HG02623 (cell line): ENCODE data around the gene MAPK1.
"Not testable (repeated sequence)": the region's sequence is repeated elsewhere in the genome, so short reads cannot be mapped to it uniquely, and the experiment has no call there.

Experiments used
- ATAC-seq: cut with Tn5 transposase; IDR thresholded peaks from one replicate; pipeline ENCODE4 v1.9.1; 2021; ENCODE audit warnings: moderate library complexity; ENCODE audit not compliant: unreplicated experiment

MAPK1 gene

GRCh38 chr22:21849489-21849888 is 18.0 kb downstream of the MAPK1 start:
- ATAC-seq: no peak

- not testable (repeated sequence) for ATAC-seq
Measured at GRCh38 chr22:21848057-21848456, 19.4 kb downstream of the MAPK1 start.

- ATAC-seq: no peak
Measured at GRCh38 chr22:21845558-21846453, 21.6 kb downstream of the MAPK1 start.

GRCh38 chr22:21842946-21843345 is 24.5 kb downstream of the MAPK1 start:
- ATAC-seq: no peak

- no peak for ATAC-seq
Measured at GRCh38 chr22:21841422-21841821, 26.0 kb downstream of the MAPK1 start.

GRCh38 chr22:21840236-21840823 is 27.1 kb downstream of the MAPK1 start:
- no peak for ATAC-seq

GRCh38 chr22:21839765-21840140 is 27.7 kb downstream of the MAPK1 start:
- ATAC-seq: no peak

GRCh38 chr22:21839104-21839764 is 28.2 kb downstream of the MAPK1 start:
- ATAC-seq: not testable (repeated sequence)

- no peak for ATAC-seq
Measured at GRCh38 chr22:21837248-21837979, 30.0 kb downstream of the MAPK1 start.

GRCh38 chr22:21836486-21836885 is 31.0 kb downstream of the MAPK1 start:
- ATAC-seq: not testable (repeated sequence)

- ATAC-seq: no peak
Measured at GRCh38 chr22:21835378-21835777, 32.1 kb downstream of the MAPK1 start.

- no peak for ATAC-seq
Measured at GRCh38 chr22:21834869-21835268, 32.6 kb downstream of the MAPK1 start.

- ATAC-seq: no peak
Measured at GRCh38 chr22:21832291-21833290, 34.9 kb downstream of the MAPK1 start.

GRCh38 chr22:21829523-21829922 is 37.9 kb downstream of the MAPK1 start:
- no peak for ATAC-seq

- ATAC-seq: no peak
Measured at GRCh38 chr22:21828268-21828638, 39.2 kb downstream of the MAPK1 start.

- ATAC-seq: no peak
Measured at GRCh38 chr22:21827628-21828267, 39.7 kb downstream of the MAPK1 start.

GRCh38 chr22:21826204-21826603 is 41.2 kb downstream of the MAPK1 start:
- no peak for ATAC-seq

GRCh38 chr22:21824962-21825361 is 42.5 kb downstream of the MAPK1 start:
- not testable (repeated sequence) for ATAC-seq

GRCh38 chr22:21824445-21824912 is 43.0 kb downstream of the MAPK1 start:
- no peak for ATAC-seq
